ENCODE measurements around the gene ZNF385D.
A peak's percentile ranks its signal among the peaks of the same experiment; 100 is the strongest.
"Not testable (repeated sequence)": the region's sequence is repeated elsewhere in the genome, so short reads cannot be mapped to it uniquely, and the experiment has no call there.

The ZNF385D gene

DNA sequence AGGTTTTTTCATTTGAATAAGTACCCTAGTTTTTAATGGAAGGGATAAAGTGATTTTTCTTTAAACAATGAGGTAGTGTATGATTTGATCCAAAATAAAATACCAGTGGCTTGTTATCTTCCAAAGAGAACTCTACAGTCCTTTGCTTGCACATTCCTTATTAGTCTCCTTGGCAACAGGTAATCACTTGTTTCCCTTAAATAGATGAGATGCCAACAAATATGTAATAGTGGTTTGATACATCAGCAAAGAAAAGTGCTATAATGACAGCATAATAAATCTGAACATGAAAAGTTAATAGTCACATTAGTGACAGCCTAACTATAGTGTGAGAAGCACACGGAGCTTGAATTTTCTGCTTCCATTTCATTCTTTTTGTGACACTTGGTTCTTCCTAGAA lies 360.2 kb downstream of the ZNF385D start:
- TF ChIP-seq ISL1 (CRISPR knock-in tag; IDR thresholded peaks at IDR 0.05) (peak; percentile 80), TOX (CRISPR knock-in tag; IDR thresholded peaks at IDR 0.05; ENCODE audit: borderline replicate concordance) (no peak)
- TF ChIP-seq, protein P1, sequence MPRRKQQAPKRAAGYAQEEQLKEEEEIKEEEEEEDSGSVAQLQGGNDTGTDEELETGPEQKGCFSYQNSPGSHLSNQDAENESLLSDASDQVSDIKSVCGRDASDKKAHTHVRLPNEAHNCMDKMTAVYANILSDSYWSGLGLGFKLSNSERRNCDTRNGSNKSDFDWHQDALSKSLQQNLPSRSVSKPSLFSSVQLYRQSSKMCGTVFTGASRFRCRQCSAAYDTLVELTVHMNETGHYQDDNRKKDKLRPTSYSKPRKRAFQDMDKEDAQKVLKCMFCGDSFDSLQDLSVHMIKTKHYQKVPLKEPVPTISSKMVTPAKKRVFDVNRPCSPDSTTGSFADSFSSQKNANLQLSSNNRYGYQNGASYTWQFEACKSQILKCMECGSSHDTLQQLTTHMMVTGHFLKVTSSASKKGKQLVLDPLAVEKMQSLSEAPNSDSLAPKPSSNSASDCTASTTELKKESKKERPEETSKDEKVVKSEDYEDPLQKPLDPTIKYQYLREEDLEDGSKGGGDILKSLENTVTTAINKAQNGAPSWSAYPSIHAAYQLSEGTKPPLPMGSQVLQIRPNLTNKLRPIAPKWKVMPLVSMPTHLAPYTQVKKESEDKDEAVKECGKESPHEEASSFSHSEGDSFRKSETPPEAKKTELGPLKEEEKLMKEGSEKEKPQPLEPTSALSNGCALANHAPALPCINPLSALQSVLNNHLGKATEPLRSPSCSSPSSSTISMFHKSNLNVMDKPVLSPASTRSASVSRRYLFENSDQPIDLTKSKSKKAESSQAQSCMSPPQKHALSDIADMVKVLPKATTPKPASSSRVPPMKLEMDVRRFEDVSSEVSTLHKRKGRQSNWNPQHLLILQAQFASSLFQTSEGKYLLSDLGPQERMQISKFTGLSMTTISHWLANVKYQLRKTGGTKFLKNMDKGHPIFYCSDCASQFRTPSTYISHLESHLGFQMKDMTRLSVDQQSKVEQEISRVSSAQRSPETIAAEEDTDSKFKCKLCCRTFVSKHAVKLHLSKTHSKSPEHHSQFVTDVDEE (CRISPR knock-in tag; IDR thresholded peaks at IDR 0.05), result no peak
- no peak for ATAC-seq

DNA sequence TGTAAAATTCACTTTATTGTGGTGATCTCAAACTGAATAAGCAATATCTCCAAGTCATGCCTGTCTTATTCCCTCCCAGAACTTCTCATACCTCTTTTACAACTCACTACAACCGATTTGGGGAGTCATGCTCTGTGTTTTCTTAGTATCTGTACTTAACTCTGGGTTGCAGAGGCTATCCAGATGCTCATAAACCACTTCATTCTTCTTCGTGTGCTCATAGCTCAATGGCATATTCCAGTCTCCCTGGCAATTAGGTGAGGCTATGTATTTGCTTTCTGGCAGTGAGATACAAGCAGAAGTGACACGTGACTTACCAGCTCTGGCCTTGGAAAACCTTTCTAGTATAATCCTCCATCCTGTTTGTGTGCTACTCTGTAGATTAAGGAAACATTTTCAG lies 360.9 kb downstream of the ZNF385D start:
- ATAC-seq, result peak; percentile 48; the same call in 2 of the 3 replicates
- peak; percentile 12; the same call in 1 of the 2 replicates for TF ChIP-seq ISL1 (CRISPR knock-in tag; IDR thresholded peaks at IDR 0.05)
- TF ChIP-seq ZC3H10 (CRISPR knock-in tag; IDR thresholded peaks at IDR 0.05), result no peak

DNA sequence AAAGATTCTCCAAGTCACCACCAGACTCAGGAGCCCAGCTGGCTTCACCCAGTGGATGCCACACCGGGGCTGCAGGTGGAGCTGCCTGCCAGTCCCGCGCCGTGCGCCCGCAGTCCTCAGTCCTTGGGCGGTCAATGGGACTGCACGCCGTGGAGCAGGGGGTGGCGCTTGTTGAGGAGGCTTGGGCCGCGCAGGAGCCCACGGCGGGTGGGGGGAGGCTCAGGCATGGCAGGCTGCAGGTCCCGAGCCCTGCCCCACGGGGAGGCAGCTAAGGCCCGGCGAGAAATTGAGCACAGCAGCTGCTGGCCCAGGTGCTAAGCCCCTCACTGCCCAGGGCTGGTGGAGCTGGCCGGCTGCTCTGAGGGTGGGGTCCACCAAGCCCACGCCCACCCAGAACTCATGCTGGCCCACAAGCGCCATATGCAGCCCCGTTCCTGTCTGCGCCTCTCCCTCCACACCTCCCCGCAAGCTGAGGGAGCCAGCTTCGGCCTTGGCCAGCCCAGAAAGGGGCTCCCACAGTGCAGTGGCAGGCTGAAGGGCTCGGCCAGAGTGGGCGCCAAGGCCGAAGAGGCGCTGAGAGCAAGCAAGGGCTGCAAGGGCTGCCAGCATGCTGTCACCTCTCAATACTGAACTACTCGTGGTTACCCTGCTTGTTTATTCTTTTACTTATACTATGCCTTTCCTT lies 363.7 kb downstream of the ZNF385D start:
- not testable (repeated sequence) for ATAC-seq

DNA sequence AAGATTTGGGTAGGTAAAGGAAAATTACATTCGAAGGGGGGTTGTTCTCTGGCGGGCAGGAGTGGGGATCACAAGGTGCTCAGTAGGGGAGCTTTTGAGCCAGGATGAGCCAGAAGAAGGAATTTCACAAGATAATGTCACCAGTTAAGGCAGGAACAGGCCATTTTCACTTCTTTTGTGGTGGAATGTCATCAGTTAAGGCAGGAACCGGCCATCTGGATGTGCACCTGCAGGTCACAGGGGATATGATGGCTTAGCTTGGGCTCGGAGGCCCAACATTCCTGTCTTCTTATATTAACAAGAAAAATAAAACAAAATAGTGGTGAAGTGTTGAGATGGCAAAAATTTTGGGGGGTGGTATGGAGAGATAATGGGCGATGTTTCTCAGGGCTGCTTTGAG lies 373.0 kb downstream of the ZNF385D start:
- ATAC-seq, result not testable (repeated sequence)

DNA sequence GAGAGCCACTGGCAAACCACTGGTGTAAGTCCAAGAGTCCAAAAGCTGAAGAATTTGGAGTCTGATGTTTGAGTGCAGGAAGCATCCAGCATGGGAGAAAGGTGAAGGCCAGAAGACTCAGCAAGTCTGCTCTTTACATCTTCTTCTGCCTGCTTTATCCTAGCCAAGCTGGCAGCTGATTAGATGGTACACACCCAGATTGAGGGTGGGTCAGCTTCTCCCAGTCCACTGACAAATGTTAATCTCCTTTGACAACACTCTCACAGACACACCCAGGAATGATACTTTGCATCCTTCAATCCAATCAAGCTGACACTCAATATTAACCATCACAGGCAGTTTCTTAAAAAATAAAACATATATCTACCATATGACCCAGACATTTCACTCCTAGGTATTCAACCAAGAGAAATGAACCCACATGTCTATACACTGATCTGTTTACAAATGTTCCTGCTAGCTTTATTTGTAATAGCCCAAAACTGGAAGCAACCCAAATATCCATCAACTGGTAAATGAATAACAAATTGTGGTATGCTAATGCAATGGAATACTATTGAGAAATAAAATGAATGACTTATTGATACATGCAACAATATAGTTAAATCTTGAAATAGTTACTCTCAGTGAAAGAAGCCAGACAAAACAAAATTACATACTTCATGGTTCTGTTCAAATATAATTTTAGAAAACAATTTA lies 373.8 kb downstream of the ZNF385D start:
- no peak for ATAC-seq

More for the DNA sequence above, 373.8 kb downstream of the ZNF385D start:
- TF ChIP-seq ZNF70 (CRISPR knock-in tag; IDR thresholded peaks at IDR 0.05), result no peak
- TF ChIP-seq ZNF565 (CRISPR knock-in tag; conservative IDR thresholded peaks at IDR 0.05; ENCODE audit: low read depth), result no peak
- no peak for TF ChIP-seq RARB (CRISPR knock-in tag; IDR thresholded peaks at IDR 0.05)
- no peak for TF ChIP-seq OSR1 (CRISPR knock-in tag; IDR thresholded peaks at IDR 0.05)
- no peak for TF ChIP-seq ZFP30 (CRISPR knock-in tag; IDR thresholded peaks at IDR 0.05)
- no peak for TF ChIP-seq ARNTL (CRISPR knock-in tag; IDR thresholded peaks at IDR 0.05; ENCODE audit: borderline replicate concordance, low read depth)
- TF ChIP-seq, protein P2, sequence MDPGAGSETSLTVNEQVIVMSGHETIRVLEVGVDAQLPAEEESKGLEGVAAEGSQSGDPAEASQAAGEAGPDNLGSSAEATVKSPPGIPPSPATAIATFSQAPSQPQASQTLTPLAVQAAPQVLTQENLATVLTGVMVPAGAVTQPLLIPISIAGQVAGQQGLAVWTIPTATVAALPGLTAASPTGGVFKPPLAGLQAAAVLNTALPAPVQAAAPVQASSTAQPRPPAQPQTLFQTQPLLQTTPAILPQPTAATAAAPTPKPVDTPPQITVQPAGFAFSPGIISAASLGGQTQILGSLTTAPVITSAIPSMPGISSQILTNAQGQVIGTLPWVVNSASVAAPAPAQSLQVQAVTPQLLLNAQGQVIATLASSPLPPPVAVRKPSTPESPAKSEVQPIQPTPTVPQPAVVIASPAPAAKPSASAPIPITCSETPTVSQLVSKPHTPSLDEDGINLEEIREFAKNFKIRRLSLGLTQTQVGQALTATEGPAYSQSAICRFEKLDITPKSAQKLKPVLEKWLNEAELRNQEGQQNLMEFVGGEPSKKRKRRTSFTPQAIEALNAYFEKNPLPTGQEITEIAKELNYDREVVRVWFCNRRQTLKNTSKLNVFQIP (CRISPR knock-in tag; IDR thresholded peaks at IDR 0.05; ENCODE audit: borderline replicate concordance, low read depth), result no peak
- TF ChIP-seq GLIS3 (CRISPR knock-in tag; IDR thresholded peaks at IDR 0.05), result no peak
- TF ChIP-seq, protein P3, sequence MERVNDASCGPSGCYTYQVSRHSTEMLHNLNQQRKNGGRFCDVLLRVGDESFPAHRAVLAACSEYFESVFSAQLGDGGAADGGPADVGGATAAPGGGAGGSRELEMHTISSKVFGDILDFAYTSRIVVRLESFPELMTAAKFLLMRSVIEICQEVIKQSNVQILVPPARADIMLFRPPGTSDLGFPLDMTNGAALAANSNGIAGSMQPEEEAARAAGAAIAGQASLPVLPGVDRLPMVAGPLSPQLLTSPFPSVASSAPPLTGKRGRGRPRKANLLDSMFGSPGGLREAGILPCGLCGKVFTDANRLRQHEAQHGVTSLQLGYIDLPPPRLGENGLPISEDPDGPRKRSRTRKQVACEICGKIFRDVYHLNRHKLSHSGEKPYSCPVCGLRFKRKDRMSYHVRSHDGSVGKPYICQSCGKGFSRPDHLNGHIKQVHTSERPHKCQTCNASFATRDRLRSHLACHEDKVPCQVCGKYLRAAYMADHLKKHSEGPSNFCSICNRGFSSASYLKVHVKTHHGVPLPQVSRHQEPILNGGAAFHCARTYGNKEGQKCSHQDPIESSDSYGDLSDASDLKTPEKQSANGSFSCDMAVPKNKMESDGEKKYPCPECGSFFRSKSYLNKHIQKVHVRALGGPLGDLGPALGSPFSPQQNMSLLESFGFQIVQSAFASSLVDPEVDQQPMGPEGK (CRISPR knock-in tag; IDR thresholded peaks at IDR 0.05; ENCODE audit: borderline replicate concordance), result no peak
- TF ChIP-seq ZFP3 (CRISPR knock-in tag; IDR thresholded peaks at IDR 0.05), result no peak
- no peak for TF ChIP-seq ZNF8 (CRISPR knock-in tag; IDR thresholded peaks at IDR 0.05)
- TF ChIP-seq, protein P4, sequence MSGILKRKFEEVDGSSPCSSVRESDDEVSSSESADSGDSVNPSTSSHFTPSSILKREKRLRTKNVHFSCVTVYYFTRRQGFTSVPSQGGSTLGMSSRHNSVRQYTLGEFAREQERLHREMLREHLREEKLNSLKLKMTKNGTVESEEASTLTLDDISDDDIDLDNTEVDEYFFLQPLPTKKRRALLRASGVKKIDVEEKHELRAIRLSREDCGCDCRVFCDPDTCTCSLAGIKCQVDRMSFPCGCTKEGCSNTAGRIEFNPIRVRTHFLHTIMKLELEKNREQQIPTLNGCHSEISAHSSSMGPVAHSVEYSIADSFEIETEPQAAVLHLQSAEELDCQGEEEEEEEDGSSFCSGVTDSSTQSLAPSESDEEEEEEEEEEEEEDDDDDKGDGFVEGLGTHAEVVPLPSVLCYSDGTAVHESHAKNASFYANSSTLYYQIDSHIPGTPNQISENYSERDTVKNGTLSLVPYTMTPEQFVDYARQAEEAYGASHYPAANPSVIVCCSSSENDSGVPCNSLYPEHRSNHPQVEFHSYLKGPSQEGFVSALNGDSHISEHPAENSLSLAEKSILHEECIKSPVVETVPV (CRISPR knock-in tag; IDR thresholded peaks at IDR 0.05), result no peak
- no peak for TF ChIP-seq TOX (CRISPR knock-in tag; IDR thresholded peaks at IDR 0.05; ENCODE audit: borderline replicate concordance)
- TF ChIP-seq BACH2 (CRISPR knock-in tag; IDR thresholded peaks at IDR 0.05; ENCODE audit: borderline replicate concordance), result no peak
- no peak for TF ChIP-seq ZC3H10 (CRISPR knock-in tag; IDR thresholded peaks at IDR 0.05)
- TF ChIP-seq CSDC2 (CRISPR knock-in tag; IDR thresholded peaks at IDR 0.05), result no peak
- TF ChIP-seq, protein P5, sequence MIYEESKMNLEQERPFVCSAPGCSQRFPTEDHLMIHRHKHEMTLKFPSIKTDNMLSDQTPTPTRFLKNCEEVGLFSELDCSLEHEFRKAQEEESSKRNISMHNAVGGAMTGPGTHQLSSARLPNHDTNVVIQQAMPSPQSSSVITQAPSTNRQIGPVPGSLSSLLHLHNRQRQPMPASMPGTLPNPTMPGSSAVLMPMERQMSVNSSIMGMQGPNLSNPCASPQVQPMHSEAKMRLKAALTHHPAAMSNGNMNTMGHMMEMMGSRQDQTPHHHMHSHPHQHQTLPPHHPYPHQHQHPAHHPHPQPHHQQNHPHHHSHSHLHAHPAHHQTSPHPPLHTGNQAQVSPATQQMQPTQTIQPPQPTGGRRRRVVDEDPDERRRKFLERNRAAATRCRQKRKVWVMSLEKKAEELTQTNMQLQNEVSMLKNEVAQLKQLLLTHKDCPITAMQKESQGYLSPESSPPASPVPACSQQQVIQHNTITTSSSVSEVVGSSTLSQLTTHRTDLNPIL (CRISPR knock-in tag; IDR thresholded peaks at IDR 0.05; ENCODE audit: low read depth), result no peak
- no peak for TF ChIP-seq ESRRG (CRISPR knock-in tag; IDR thresholded peaks at IDR 0.05)
- TF ChIP-seq SNAI2 (CRISPR knock-in tag; IDR thresholded peaks at IDR 0.05), result no peak

All from SK-N-SH treated with all-trans-retinoic acid at 6 μM for 48 hours (cell line).